SK-N-SH (cell line): ENCODE data around the gene ARHGAP15. TPM values are rescaled to one million over a fixed set of nuclear protein-coding genes. Genes with fewer than 3 reads are reported as not detected.

Experiments used
- CTCF ChIA-PET: fragments of 300-600, 350-600 bp; formaldehyde crosslinking; extraction: SDS; loops from one replicate; lab custom pipeline; 2021; lab: Yijun Ruan, JAX
- POLR2A ChIA-PET: fragments of 350-600 bp; sonication (Branson Sonifier 250); formaldehyde crosslinking; extraction: SDS; loops from one replicate; lab custom pipeline; 2020; ENCODE audit warnings: antibody characterized with exemption, inconsistent platforms; lab: Yijun Ruan, JAX
- DNase-seq: peaks from one replicate; pipeline ENCODE4 v3.0.0; 2012
- H2AFZ ChIP-seq: fragments of 200-600 bp; sonication (generic); 2 replicates; pipeline ENCODE4 v1.8.1; 2016; ENCODE audit warnings: antibody characterized with exemption, mild to moderate bottlenecking, low read depth
- H3F3A ChIP-seq: fragments of 200-600 bp; sonication (generic); replicated peaks from 2 replicates; pipeline ENCODE3; 2016; ENCODE audit warnings: antibody characterized with exemption, mild to moderate bottlenecking; ENCODE audit not compliant: insufficient read depth
- H3K27ac ChIP-seq, 2 experiments: fragments of 200-500 bp in 1 of 2; fragments of 200-600 bp in 1 of 2; sonication (Bioruptor generic) in 1 of 2; sonication (generic), shearing (Covaris generic) in 1 of 2; 2 replicates each; pipeline versions ENCODE4 v1.5.1 to v1.6.1; 2014 to 2016; ENCODE audit warnings: low read depth in 2 of 2, inconsistent platforms in 1 of 2, low read length in 1 of 2, mild to moderate bottlenecking in 1 of 2, mixed read lengths in 1 of 2
- H3K27me3 ChIP-seq: fragments of 200-600 bp; sonication (generic), shearing (Covaris generic); 2 replicates; pipeline ENCODE4 v1.6.1; 2016; ENCODE audit warnings: mixed run types; ENCODE audit not compliant: insufficient read depth
- H3K36me3 ChIP-seq, 2 experiments: fragments of 200-500 bp in 1 of 2; fragments of 200-600 bp in 1 of 2; sonication (Bioruptor generic) in 1 of 2; sonication (generic) in 1 of 2; replicated peaks in 1 of 2; 2 replicates each; pipeline versions ENCODE3 to v1.5.1; 2014 to 2016; ENCODE audit warnings: low read length in 1 of 2, mild to moderate bottlenecking in 1 of 2; ENCODE audit not compliant: insufficient read depth in 2 of 2, control insufficient read depth in 1 of 2
- H3K4me1 ChIP-seq, 2 experiments: fragments of 200-500 bp in 1 of 2; fragments of 200-600 bp in 1 of 2; sonication (Bioruptor generic) in 1 of 2; sonication (generic), shearing (Covaris generic) in 1 of 2; 2 replicates each; pipeline versions ENCODE4 v1.5.1 to v1.6.1; 2014 to 2016; ENCODE audit warnings: low read depth in 1 of 2, low read length in 1 of 2, mixed run types in 1 of 2; ENCODE audit not compliant: insufficient read depth in 2 of 2, control insufficient read depth in 1 of 2
- H3K4me2 ChIP-seq: fragments of 200-600 bp; sonication (generic), shearing (Covaris generic); 2 replicates; pipeline ENCODE4 v1.6.1; 2017; ENCODE audit warnings: mixed run types
- H3K4me3 ChIP-seq, 2 experiments: fragments of 200-500 bp in 1 of 2; fragments of 200-600 bp in 1 of 2; sonication (Bioruptor generic) in 1 of 2; sonication (generic), shearing (Covaris generic) in 1 of 2; 2 replicates each; pipeline versions ENCODE4 v1.5.1 to v1.8.1; 2014 to 2016; ENCODE audit warnings: low read depth in 2 of 2, inconsistent platforms in 1 of 2, low read length in 1 of 2, mild to moderate bottlenecking in 1 of 2, mixed read lengths in 1 of 2, moderate library complexity in 1 of 2
- H3K79me2 ChIP-seq: fragments of 200-600 bp; sonication (generic); 2 replicates; pipeline ENCODE4 v1.8.1; 2017; ENCODE audit warnings: mild to moderate bottlenecking; ENCODE audit not compliant: insufficient read depth
- H3K9ac ChIP-seq: fragments of 200-600 bp; sonication (generic); 2 replicates; pipeline ENCODE4 v1.6.1; 2017; ENCODE audit warnings: mixed run types
- H3K9me2 ChIP-seq: fragments of 200-600 bp; sonication (generic); 2 replicates; pipeline ENCODE4 v1.6.1; 2017; ENCODE audit warnings: mixed run types
- H3K9me3 ChIP-seq: fragments of 200-600 bp; sonication (generic); 2 replicates; pipeline ENCODE4 v1.6.1; 2017; ENCODE audit warnings: mixed run types, mild to moderate bottlenecking, moderate library complexity
- H4K20me1 ChIP-seq: fragments of 200-600 bp; sonication (generic); 2 replicates; pipeline ENCODE4 v1.6.1; 2017; ENCODE audit warnings: mild to moderate bottlenecking, mixed run types; ENCODE audit not compliant: insufficient read depth
- CHD2 ChIP-seq: fragments of 150-350 bp; IDR thresholded peaks from 2 replicates; pipeline ENCODE4 v1.6.1; 2018; ENCODE audit warnings: low read length; ENCODE audit not compliant: partially characterized antibody
- EP300 ChIP-seq, 2 experiments: IDR thresholded peaks; 2 replicates each; pipeline versions ENCODE4 v1.4.0 to v1.6.1; 2012; ENCODE audit warnings: borderline replicate concordance in 1 of 2, low read depth in 1 of 2, low read length in 1 of 2
- EZH2phosphoT487 ChIP-seq: fragments of 200-600 bp; sonication (generic); IDR thresholded peaks from 2 replicates; pipeline ENCODE4 v1.6.1; 2017; ENCODE audit warnings: low read depth, mixed run types, mild to moderate bottlenecking, antibody characterized with exemption, moderate library complexity, borderline replicate concordance
- FOSL2 ChIP-seq: IDR thresholded peaks from 2 replicates; pipeline ENCODE4 v1.4.0; 2012; ENCODE audit warnings: low read depth, mild to moderate bottlenecking, moderate library complexity, borderline replicate concordance
- FOXJ3 ChIP-seq: sonication (generic); formaldehyde crosslinking; IDR thresholded peaks from 2 replicates; pipeline ENCODE4 v1.5.1; 2020; ENCODE audit warnings: mild to moderate bottlenecking, missing genetic modification reagents
- GABPA ChIP-seq: IDR thresholded peaks from 2 replicates; pipeline ENCODE4 v1.4.0; 2012; ENCODE audit warnings: low read depth, mild to moderate bottlenecking
- GATA2 ChIP-seq: sonication (generic); formaldehyde crosslinking; IDR thresholded peaks from 2 replicates; pipeline ENCODE4 v1.5.0; 2020; ENCODE audit warnings: mild to moderate bottlenecking, missing genetic modification reagents
- IRF3 ChIP-seq: fragments of 150-350 bp; IDR thresholded peaks from 2 replicates; pipeline ENCODE4 v1.6.1; 2016; ENCODE audit warnings: mild to moderate bottlenecking, low read depth, low read length
- MAX ChIP-seq: IDR thresholded peaks from 2 replicates; pipeline ENCODE4 v1.4.0; 2012; ENCODE audit warnings: low read depth
- MEF2A ChIP-seq: IDR thresholded peaks from 2 replicates; pipeline ENCODE4 v1.4.0; 2012; ENCODE audit warnings: low read depth, borderline replicate concordance
- MXI1 ChIP-seq: IDR thresholded peaks from 2 replicates; pipeline ENCODE4 v1.6.1; 2012; ENCODE audit warnings: mild to moderate bottlenecking, low read depth, low read length, improper control_type of control experiment
- NFIC ChIP-seq: IDR thresholded peaks from 2 replicates; pipeline ENCODE4 v1.4.0; 2012; ENCODE audit warnings: borderline replicate concordance
- PBX3 ChIP-seq: IDR thresholded peaks from 2 replicates; pipeline ENCODE4; 2012
- POLR2AphosphoS5 ChIP-seq: IDR thresholded peaks from 2 replicates; pipeline ENCODE4 v1.6.1; 2012; ENCODE audit warnings: low read depth, low read length
- RCOR1 ChIP-seq: fragments of 150-350 bp; IDR thresholded peaks from 2 replicates; pipeline ENCODE4 v1.6.1; 2017; ENCODE audit warnings: antibody characterized with exemption, low read length
- RFX5 ChIP-seq: IDR thresholded peaks from 2 replicates; pipeline ENCODE4 v1.6.1; 2012; ENCODE audit warnings: mild to moderate bottlenecking, improper control_type of control experiment, low read length
- RXRA ChIP-seq: IDR thresholded peaks from 2 replicates; pipeline ENCODE4 v1.4.0; 2012; ENCODE audit warnings: low read depth, mild to moderate bottlenecking, borderline replicate concordance
- TCF12 ChIP-seq: IDR thresholded peaks from 2 replicates; pipeline ENCODE4 v1.4.0; 2012
- USF1 ChIP-seq: IDR thresholded peaks from 2 replicates; pipeline ENCODE4 v1.4.0; 2012; ENCODE audit warnings: low read depth, borderline replicate concordance
- USF2 ChIP-seq: fragments of 150-350 bp; IDR thresholded peaks from 2 replicates; pipeline ENCODE4 v1.6.1; 2017; ENCODE audit warnings: antibody characterized with exemption, low read length, low read depth, borderline replicate concordance
- WGBS: methylation state at CpG from one replicate; pipeline ENCODE4 v1.1.6; 2017; ENCODE audit warnings: low lambda C conversion rate; 5-methylcytosine and 5-hydroxymethylcytosine counted together
- polyA plus RNA-seq, 3 experiments: library from polyadenylated mRNA; depleted of rRNA; stranded (reverse); fragments of >200 nt; gene quantifications; 2 replicates each; pipeline ENCODE4 v1.2.3, GENCODE V29; 2012

ARHGAP15 gene
- polyA plus RNA-seq, 1 of the 3 experiments (the other 2 are of a cell fraction), result not detected

- Histone ChIP-seq H3K27me3 (no peaks in the 10 kb centered on the region), H3K9me3 (no peaks in the 10 kb centered on the region), H3F3A (no peaks in the 10 kb centered on the region), H3K4me3 (no peak overlapping the region), H3K9me2 (no peaks in the 10 kb centered on the region), H3K79me2 (no peaks in the 10 kb centered on the region), H3K4me1 (peaks cover 0 to 5% of the 10 kb centered on the region in 2 experiments; a peak in 2 of 4 replicates), H3K9ac (no peak overlapping the region), H3K4me2 (no peak overlapping the region), H4K20me1 (no peaks in the 10 kb centered on the region), H3K36me3 (no peaks in the 10 kb centered on the region), H3K27ac (no peak overlapping the region), H2AFZ (no peak overlapping the region)
- CTCF ChIA-PET, result no interaction called here
- TF ChIP-seq EZH2phosphoT487, result no peak
- no peak for TF ChIP-seq POLR2AphosphoS5
- no peak for TF ChIP-seq GABPA
- TF ChIP-seq MXI1, result no peak
- TF ChIP-seq RCOR1, result no peak
- no peak for TF ChIP-seq MEF2A
- no peak for TF ChIP-seq IRF3
- TF ChIP-seq RXRA, result no peak
- no peak for TF ChIP-seq EP300 (IDR thresholded peaks at IDR 0.05; ENCODE audit: borderline replicate concordance in 1 of 2, low read depth in 1 of 2, low read length in 1 of 2)
- no peak for TF ChIP-seq GATA2
- no peak for TF ChIP-seq RFX5
- no peak for TF ChIP-seq USF2
- no peak for TF ChIP-seq MAX
- TF ChIP-seq USF1, result no peak
- POLR2A ChIA-PET, result no interaction called here
- peak; percentile 2 for DNase-seq
- 39% methylated on average over 6 of the region's 6 CpGs for WGBS
Observed at GRCh38 chr2:143771939-143772338, 642.7 kb downstream of the ARHGAP15 start.

GRCh38 chr2:143776526-143777297 lies 647.5 kb downstream of the ARHGAP15 start:
- CTCF ChIA-PET, result no interaction called here
- Histone ChIP-seq H3K9me2 (no peaks in the 10 kb centered on the region), H3K9me3 (no peaks in the 10 kb centered on the region), H3K4me3 (no peak overlapping the region), H3K27me3 (no peaks in the 10 kb centered on the region), H2AFZ (no peak overlapping the region), H4K20me1 (no peaks in the 10 kb centered on the region), H3F3A (no peaks in the 10 kb centered on the region), H3K9ac (no peak overlapping the region), H3K36me3 (no peaks in the 10 kb centered on the region), H3K4me2 (no peak overlapping the region), H3K27ac (no peak overlapping the region), H3K4me1 (peaks cover 0 to 5% of the 10 kb centered on the region in 2 experiments; a peak in 2 of 4 replicates), H3K79me2 (no peaks in the 10 kb centered on the region)
- 83% methylated on average over 4 of the region's 4 CpGs for WGBS
- POLR2A ChIA-PET, result no interaction called here
- no peak for TF ChIP-seq MEF2A
- TF ChIP-seq MAX, result no peak
- TF ChIP-seq NFIC, result no peak
- no peak for TF ChIP-seq POLR2AphosphoS5
- TF ChIP-seq MXI1, result no peak
- TF ChIP-seq USF2, result no peak
- no peak for TF ChIP-seq FOSL2
- no peak for TF ChIP-seq EP300 (IDR thresholded peaks at IDR 0.05; ENCODE audit: borderline replicate concordance in 1 of 2, low read depth in 1 of 2, low read length in 1 of 2)
- no peak for TF ChIP-seq PBX3
- no peak for TF ChIP-seq TCF12
- TF ChIP-seq FOXJ3 (CRISPR knock-in tag), result no peak
- no peak for TF ChIP-seq CHD2
- DNase-seq, result no peak
